Stomach (tissue), 9 donors: ENCODE results near the gene HIGD1C. TPM values are rescaled to one million over a fixed set of nuclear protein-coding genes. Genes with fewer than 3 reads are reported as not detected.
A peak's percentile ranks its signal among the peaks of the same experiment; 100 is the strongest.

Experiments used
- DNase-seq, 2 donors: peaks; one replicate each; pipeline versions ENCODE4 v3.0.0 to v3.0.0-alpha.2; 2013 to 2019
- H3K27ac ChIP-seq, 5 donors: fragments of 200-600 bp in 4 of 5; sonication (generic) in 4 of 5; one replicate each; pipeline ENCODE4 v1.5.1; 2013 to 2019; ENCODE audit warnings: mild to moderate bottlenecking in 1 of 5, moderate library complexity in 1 of 5
- H3K27me3 ChIP-seq, 3 donors: fragments of 200-600 bp; sonication (generic); one replicate each; pipeline ENCODE4 v1.5.1; 2017 to 2019; ENCODE audit warnings: mixed run types in 1 of 3
- H3K36me3 ChIP-seq, 4 donors: fragments of 200-600 bp; sonication (generic); 1 replicate in 3 of 4; 2 replicates in 1 of 4; pipeline ENCODE4 v1.5.1; 2016 to 2019
- H3K4me1 ChIP-seq, 4 donors: fragments of 200-600 bp; sonication (generic); one replicate each; pipeline ENCODE4 v1.5.1; 2016 to 2019
- H3K4me3 ChIP-seq, 4 donors: fragments of 200-600 bp; sonication (generic) in 3 of 4; one replicate each; pipeline ENCODE4 v1.5.1; 2016 to 2019; ENCODE audit warnings: mild to moderate bottlenecking in 1 of 4
- H3K9me3 ChIP-seq, 4 donors: fragments of 200-600 bp; sonication (generic); one replicate each; pipeline ENCODE4 v1.5.1; 2016 to 2019
- CTCF ChIP-seq, 7 experiments: fragments of 450-650 bp in 4 of 7; fragments of 200-600 bp in 3 of 7; sonication (generic) in 3 of 7; IDR thresholded peaks; one replicate each; pipeline ENCODE4 v1.5.1; 2016 to 2019; ENCODE audit warnings: antibody characterized with exemption in 7 of 7, control low read depth in 2 of 7, mild to moderate bottlenecking in 1 of 7
- EP300 ChIP-seq: sonication (generic); formaldehyde crosslinking; IDR thresholded peaks from one replicate; pipeline ENCODE4 v1.6.1; 2017; ENCODE audit warnings: antibody characterized with exemption
- POLR2A ChIP-seq, 4 donors: fragments of 450-650 bp; IDR thresholded peaks; one replicate each; pipeline ENCODE4 v1.6.1; 2016; ENCODE audit warnings: antibody characterized with exemption in 4 of 4, control low read depth in 2 of 4, mild to moderate bottlenecking in 1 of 4, moderate library complexity in 1 of 4
- POLR2AphosphoS5 ChIP-seq, 3 donors: sonication (generic); formaldehyde crosslinking; IDR thresholded peaks; one replicate each; pipeline ENCODE4 v1.6.1; 2016; ENCODE audit warnings: antibody characterized with exemption in 3 of 3
- WGBS, 5 donors: extraction: QIAGEN DNeasy Blood & Tissue Kit in 3 of 5; methylation state at CpG; one replicate each; pipeline versions ENCODE4 v1.1.5 to v1.1.7; 2013 to 2018; 5-methylcytosine and 5-hydroxymethylcytosine counted together
- intact Hi-C: fragments of 100-400 bp; cut with DNase I; formaldehyde crosslinking; loops from one replicate; pipeline ENCODE4 v1.15.1; 2023; ENCODE audit warnings: low total_unique reads
- polyA plus RNA-seq, 3 donors: library from polyadenylated mRNA; stranded (reverse); fragments of 200-250 nt; gene quantifications; one replicate each; pipeline ENCODE4 v1.2.3, GENCODE V29; 2013
- total RNA-seq, 5 donors: library from RNA; depleted of rRNA; stranded (reverse); fragments of >200 nt; gene quantifications; one replicate each; pipeline versions ENCODE4 v1.1.0 to v1.2.3, GENCODE V29; 2014 to 2016
- donor health status: healthy with polysubstance abuse.
- donor health status: Bipolar disorder and iron deficiency.
- donor health status: healthy.

HIGD1C gene
- total and polyA plus RNA-seq, 8 donors, result not detected

- no peak for TF ChIP-seq EP300
- TF ChIP-seq POLR2A (IDR thresholded peaks at IDR 0.05), result no peak
- TF ChIP-seq POLR2AphosphoS5 (IDR thresholded peaks at IDR 0.05), result no peak
- WGBS, 5 donors, result 81 to 88% (median 83%) methylated on average over 1 of the region's 1 CpG
These were observed 49.5 kb downstream of the HIGD1C start for GRCh38 chr12:51001799-51002198.

GRCh38 chr12:51004504-51004903 is 52.2 kb downstream of the HIGD1C start:
- WGBS, 5 donors, result 75 to 81% (median 78%) methylated on average over 6 of the region's 6 CpGs
- Histone ChIP-seq H3K4me1 (peaks cover 4 to 12% (median 7%) of the 10 kb centered on the region in 4 donors), H3K9me3 (no peaks in the 10 kb centered on the region), H3K27ac (no peak overlapping the region), H3K4me3 (no peak overlapping the region), H3K36me3 (peaks cover 18 to 88% (median 85%) of the 10 kb centered on the region in 4 donors), H3K27me3 (no peaks in the 10 kb centered on the region)
- intact Hi-C loops, result no loop called here
- no peak for TF ChIP-seq POLR2AphosphoS5 (IDR thresholded peaks at IDR 0.05)
- DNase-seq, result no peak

More at GRCh38 chr12:51001799-51002198, 49.5 kb downstream of the HIGD1C start:
- H3K4me1 ChIP-seq, result peaks cover 0 to 5% (median 2%) of the 10 kb centered on the region in 4 donors
- DNase-seq, result no peak
- H3K9me3 ChIP-seq, result no peaks in the 10 kb centered on the region
- H3K27me3 ChIP-seq, result no peaks in the 10 kb centered on the region
- intact Hi-C loops, result no loop called here
- H3K27ac ChIP-seq, result no peak overlapping the region
- no peak overlapping the region for H3K4me3 ChIP-seq
- peaks cover 19 to 98% (median 95%) of the 10 kb centered on the region in 4 donors for H3K36me3 ChIP-seq

DNA sequence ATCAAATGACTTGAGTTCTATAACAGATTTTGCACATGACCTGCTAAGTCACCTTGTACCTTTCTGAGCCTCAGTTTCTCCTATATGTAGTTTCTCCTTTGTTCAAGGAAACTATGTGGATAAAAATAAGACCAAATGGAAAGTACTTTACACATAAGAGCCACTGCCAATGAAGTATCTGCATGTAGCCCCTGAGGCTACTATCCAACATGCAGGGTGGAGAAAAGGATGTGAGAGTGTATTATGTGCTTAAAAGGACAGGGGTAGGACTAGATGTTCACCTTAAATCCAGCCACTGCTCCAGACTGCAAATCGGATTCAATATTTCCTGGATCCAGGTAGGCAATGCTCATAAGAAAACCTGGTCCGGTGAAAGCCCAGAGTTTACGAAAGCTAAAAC is 52.7 kb downstream of the HIGD1C start:
- intact Hi-C loops, result no loop called here
- TF ChIP-seq POLR2AphosphoS5 (IDR thresholded peaks at IDR 0.05) (no peak), POLR2A (IDR thresholded peaks at IDR 0.05) (no peak), CTCF (IDR thresholded peaks at IDR 0.05) (no peak)
- Histone ChIP-seq H3K9me3 (no peaks in the 10 kb centered on the region), H3K4me1 (peaks cover 4 to 17% (median 9%) of the 10 kb centered on the region in 4 donors), H3K36me3 (peaks cover 16 to 83% (median 80%) of the 10 kb centered on the region in 4 donors), H3K27me3 (no peaks in the 10 kb centered on the region), H3K27ac (no peak overlapping the region), H3K4me3 (no peak overlapping the region)
- DNase-seq, result no peak
- 94 to 96% (median 94%) methylated on average over 3 of the region's 3 CpGs for WGBS, 5 donors

DNA sequence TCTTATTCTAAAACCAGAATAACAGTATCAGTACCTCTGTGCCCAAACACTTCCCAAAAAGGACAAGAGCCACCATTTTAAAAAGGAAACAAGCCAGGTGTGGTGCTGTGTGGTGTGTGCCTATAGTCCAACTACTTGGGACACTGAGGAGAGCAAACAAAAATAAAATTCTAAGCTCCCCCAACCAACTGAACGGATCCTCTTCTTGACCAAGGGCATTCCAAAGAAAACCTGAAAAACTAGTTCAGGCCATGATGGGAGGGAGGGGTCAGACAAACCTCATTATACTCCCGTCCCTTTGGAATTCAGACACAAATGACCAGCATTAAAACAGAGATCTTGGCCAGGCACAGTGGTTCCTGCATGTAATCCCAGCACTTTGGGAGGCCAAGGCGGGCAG is 53.3 kb downstream of the HIGD1C start:
- Histone ChIP-seq H3K9me3 (no peaks in the 10 kb centered on the region), H3K4me1 (peaks cover 4 to 18% (median 9%) of the 10 kb centered on the region in 4 donors), H3K36me3 (peaks cover 13 to 76% (median 74%) of the 10 kb centered on the region in 4 donors), H3K27me3 (no peaks in the 10 kb centered on the region), H3K27ac (no peak overlapping the region), H3K4me3 (no peak overlapping the region)
- TF ChIP-seq CTCF (IDR thresholded peaks at IDR 0.05), result no peak
- intact Hi-C loops, result no loop called here
- DNase-seq, result peak in 1 of 2 donors; percentile 64
- WGBS, 5 donors, result 45 to 77% (median 55%) methylated on average over 3 of the region's 3 CpGs

DNA sequence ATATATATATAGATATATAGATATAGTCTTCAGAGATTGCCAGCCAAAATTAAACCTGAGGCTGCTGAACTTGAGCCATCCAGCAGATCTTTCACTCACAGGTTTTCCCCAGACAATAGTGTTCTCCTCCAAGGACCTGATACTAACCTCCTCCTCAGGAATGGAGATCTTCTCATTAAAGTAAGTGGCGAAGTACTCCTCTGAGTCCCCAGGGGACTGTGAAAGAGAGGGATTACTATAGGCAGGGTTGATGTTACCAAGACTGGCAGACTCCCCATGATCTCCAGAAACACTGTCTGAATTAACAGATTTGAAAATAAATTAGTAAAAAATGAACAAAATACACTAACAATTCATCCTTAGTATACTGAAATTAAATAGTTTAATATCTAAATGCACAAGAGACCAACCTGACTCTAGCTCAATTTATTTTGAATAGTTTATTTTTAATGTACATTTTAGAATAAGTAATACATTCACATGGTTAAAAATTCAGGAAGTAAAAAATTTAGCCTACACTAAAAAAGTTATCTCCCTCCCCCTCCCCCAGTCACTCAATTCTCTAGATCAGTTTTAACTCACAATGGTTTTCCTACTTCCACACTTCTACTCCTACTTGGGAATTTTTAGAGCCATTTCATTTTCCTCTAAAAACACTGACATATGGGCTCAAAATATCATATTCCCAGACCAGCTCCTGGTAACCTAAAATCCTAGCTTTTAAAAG is 56.1 kb downstream of the HIGD1C start:
- 90 to 100% (median 94%) methylated on average over 1 of the region's 1 CpG for WGBS, 5 donors
- Histone ChIP-seq H3K4me3 (no peak overlapping the region), H3K9me3 (no peaks in the 10 kb centered on the region), H3K4me1 (peaks cover 14 to 44% (median 25%) of the 10 kb centered on the region in 4 donors), H3K27me3 (no peaks in the 10 kb centered on the region), H3K36me3 (peaks cover 13 to 49% (median 46%) of the 10 kb centered on the region in 4 donors), H3K27ac (peak overlapping the region in 3 of 5 donors; percentile 7 to 67 (median 55))
- TF ChIP-seq CTCF (IDR thresholded peaks at IDR 0.05) (no peak), POLR2A (IDR thresholded peaks at IDR 0.05) (no peak), EP300 (no peak), POLR2AphosphoS5 (IDR thresholded peaks at IDR 0.05) (no peak)
- intact Hi-C loops, result no loop called here
- DNase-seq, result no peak
